ENCODE measurements around the gene FBH1.
A peak's percentile ranks its signal among the peaks of the same experiment; 100 is the strongest.
"Not testable (repeated sequence)": the region's sequence is repeated elsewhere in the genome, so short reads cannot be mapped to it uniquely, and the experiment has no call there.

Gene FBH1

DNA sequence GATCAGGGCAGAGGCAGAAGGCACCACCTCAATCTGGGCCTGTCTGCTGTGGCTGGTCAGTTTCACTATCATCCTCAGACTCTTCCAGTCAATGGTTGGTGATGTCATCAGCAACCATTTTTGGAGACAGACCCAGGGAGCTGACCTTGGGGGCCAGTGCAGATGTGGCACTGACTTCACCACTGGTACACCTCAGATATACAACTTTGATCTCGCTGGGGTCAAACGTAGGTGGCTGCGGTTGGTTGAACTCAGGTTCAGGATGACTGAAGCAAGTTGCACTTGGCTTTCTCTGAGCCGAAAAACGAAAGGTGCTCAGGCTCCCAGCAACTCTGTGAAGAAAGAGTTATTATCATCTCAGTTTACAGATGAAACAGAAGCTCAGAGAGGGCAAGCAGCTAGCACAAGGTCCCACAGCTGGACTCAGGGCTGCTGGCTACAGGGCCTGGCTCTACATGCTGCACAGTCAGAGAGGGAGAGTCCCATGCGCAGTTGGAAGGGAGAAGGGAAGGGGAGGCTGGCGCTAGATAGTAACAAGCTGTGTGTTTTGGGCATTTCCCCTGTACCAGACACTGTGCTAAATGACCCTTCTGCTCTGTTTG, 27.6 kb upstream of the FBH1 start:
- H3K4me3 ChIP-seq (ENCODE audit: low read depth, low read length), result no peak overlapping the region
- no peak for TF ChIP-seq POLR2A (IDR thresholded peaks at IDR 0.05; ENCODE audit: extremely low read depth, insufficient read length)
- TF ChIP-seq MYC (IDR thresholded peaks at IDR 0.05; ENCODE audit: low read depth, low read length), result no peak
- TF ChIP-seq, protein P1, sequence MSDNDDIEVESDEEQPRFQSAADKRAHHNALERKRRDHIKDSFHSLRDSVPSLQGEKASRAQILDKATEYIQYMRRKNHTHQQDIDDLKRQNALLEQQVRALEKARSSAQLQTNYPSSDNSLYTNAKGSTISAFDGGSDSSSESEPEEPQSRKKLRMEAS (IDR thresholded peaks at IDR 0.05; ENCODE audit: low read depth, low read length), result no peak
- TF ChIP-seq, protein P2, sequence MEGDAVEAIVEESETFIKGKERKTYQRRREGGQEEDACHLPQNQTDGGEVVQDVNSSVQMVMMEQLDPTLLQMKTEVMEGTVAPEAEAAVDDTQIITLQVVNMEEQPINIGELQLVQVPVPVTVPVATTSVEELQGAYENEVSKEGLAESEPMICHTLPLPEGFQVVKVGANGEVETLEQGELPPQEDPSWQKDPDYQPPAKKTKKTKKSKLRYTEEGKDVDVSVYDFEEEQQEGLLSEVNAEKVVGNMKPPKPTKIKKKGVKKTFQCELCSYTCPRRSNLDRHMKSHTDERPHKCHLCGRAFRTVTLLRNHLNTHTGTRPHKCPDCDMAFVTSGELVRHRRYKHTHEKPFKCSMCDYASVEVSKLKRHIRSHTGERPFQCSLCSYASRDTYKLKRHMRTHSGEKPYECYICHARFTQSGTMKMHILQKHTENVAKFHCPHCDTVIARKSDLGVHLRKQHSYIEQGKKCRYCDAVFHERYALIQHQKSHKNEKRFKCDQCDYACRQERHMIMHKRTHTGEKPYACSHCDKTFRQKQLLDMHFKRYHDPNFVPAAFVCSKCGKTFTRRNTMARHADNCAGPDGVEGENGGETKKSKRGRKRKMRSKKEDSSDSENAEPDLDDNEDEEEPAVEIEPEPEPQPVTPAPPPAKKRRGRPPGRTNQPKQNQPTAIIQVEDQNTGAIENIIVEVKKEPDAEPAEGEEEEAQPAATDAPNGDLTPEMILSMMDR (IDR thresholded peaks at IDR 0.05; ENCODE audit: low read depth, low read length), result no peak
- DNase-seq (ENCODE audit: low read depth), result no peak

DNA sequence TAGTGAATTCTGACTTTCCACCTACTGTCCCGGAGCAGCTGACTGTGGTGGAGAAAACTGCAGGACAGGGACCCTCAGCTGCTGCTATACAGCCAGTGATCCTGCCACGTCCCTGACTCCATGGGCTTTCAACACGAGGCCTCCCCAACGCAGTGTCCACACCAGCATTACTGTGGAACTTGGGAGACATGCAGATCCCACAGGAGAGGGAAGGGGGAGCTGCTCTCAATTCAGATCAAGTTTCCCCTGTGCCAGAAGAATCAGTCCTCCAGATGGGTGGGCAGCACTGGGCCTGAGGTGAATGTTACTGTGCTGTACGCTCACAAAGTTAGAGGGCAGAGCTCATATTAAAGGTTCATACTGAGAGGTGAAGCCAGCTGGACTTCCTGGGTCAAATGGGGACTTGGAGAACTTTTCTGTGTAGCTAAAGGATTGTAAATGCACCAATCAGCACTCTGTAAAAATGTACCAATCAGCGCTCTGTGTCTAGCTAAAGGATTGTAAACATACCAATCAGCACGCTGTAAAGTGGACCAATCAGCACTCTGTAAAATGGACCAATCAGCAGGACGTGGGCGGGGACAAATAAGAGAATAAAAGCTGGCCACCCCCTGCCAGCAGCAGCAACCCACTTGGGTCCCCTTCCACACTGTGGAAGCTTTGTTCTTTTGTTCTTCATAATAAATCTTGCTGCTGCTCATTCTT, 26.9 kb upstream of the FBH1 start:
- not testable (repeated sequence) for DNase-seq (ENCODE audit: low read depth); H3K4me3 ChIP-seq (ENCODE audit: low read depth, low read length)

DNA sequence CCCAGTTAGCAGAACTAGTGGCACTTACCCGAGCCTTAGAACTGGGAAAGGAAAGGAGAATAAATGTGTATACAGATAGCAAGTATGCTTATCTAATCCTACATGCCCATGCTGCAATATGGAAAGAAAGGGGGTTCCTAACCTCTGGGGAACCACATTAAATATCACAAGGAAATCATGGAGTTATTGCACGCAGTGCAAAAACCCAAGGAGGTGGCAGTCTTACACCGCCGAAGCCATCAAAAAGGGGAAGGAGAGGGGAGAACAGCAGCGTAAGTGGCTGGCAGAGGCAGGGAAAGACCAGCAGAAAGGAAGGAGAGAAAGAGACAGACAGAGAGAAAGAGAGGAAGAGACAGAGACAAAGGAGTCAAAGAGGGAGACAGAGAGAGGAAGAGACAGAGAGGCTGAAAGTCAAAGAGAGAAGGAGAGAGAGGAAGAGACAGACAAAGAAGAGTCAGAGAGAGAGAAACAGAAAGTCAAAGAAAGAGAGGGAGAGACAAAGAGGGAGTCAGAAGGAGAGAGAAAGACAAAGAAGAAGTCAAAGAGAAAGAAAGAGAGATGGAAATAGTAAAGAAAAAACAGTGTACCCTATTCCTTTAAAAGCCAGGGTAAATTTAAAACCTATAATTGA, 23.5 kb upstream of the FBH1 start:
- peak overlapping the region; percentile 21 for H3K4me3 ChIP-seq (ENCODE audit: low read depth, low read length)
- peak; percentile 26 for DNase-seq (ENCODE audit: low read depth)

DNA sequence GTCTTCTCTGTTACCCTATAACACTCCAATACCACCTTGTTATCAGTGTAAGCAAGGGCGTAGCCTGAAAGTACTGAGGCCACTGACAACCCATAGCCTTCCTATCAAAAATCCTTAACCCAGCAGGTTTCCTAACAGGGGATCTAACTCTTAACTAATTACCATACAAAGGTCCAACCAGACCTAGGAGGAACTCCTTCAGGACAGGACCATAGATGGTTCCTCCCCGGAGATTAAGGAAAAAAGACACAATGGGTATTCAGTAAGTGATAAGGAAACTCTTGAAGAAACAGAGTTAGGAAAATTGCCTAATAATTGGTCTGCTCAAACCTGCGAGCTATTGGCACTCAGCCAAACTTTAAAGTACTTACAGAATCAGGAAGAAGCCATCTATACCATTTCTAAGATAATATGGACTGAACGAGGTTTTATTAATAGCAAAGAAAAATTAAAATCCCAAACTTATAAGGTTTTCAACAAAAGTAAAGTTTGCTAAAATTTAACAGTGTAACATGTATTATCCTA, 22.9 kb upstream of the FBH1 start:
- H3K4me3 ChIP-seq (ENCODE audit: low read depth, low read length), result not testable (repeated sequence)
- DNase-seq (ENCODE audit: low read depth), result peak; percentile 29

DNA sequence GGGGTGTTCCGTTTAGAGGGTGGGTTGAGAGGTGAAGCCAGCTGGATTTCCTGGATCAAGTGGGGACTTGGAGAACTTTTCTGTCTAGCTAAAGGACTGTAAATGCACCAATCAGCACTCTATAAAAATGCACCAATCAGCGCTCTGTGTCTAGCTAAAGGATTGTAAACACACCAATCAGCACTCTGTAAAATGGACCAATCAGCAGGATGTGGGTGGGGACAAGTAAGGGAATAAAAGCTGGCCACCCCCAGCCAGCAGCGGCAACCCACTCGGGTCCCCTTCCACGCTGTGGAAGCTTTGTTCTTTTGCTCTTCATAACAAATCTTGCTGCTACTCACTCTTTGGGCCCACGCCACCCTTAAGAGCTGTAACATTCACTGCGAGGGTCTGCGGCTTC, 21.7 kb upstream of the FBH1 start:
- H3K4me3 ChIP-seq (ENCODE audit: low read depth, low read length); DNase-seq (ENCODE audit: low read depth): not testable (repeated sequence)

DNA sequence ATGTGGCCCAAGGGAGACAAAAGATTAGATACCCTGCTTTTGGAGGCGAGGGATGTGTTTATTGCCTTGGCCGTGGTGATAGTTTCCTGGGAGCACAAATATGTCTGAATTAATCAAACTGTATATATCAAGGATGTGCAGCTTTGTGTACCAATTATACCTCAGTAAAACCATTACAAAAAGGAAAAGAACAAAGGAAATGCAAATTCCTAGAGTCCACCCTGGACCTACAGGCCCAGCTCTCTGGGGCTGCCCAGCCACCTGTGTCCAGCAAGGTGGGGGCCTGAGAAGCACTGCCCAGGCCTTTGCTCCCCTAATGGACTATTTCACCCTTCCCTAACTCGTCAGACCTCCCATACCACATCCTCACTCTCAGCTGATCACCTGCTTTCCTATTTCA, 20.9 kb upstream of the FBH1 start:
- H3K4me3 ChIP-seq (ENCODE audit: low read depth, low read length), result no peak overlapping the region
- DNase-seq (ENCODE audit: low read depth), result no peak
- TF ChIP-seq, protein P1 (IDR thresholded peaks at IDR 0.05; ENCODE audit: low read depth, low read length), result no peak
- TF ChIP-seq, protein P2 (IDR thresholded peaks at IDR 0.05; ENCODE audit: low read depth, low read length), result no peak
- no peak for TF ChIP-seq POLR2A (IDR thresholded peaks at IDR 0.05; ENCODE audit: extremely low read depth, insufficient read length)
- no peak for TF ChIP-seq MYC (IDR thresholded peaks at IDR 0.05; ENCODE audit: low read depth, low read length)

DNA sequence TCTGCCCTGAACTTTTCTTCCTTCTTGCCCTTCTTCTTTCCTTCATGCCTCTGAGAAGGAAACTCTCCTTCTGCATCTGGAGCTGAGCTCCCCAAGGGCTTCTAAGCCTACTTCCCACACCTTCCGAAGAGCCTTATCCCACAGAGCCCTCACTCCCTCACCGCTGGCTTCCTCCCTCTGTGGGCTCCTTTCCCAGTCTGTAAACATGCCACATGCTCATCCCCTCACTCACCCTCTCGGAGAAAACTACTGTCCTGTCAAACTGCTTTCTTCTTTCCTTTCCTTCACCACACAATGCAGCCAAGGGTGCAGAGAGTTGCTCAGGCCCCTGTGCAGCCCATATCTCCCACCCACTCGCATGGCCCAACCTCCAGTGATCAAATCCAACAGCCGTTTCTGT, 18.4 kb upstream of the FBH1 start:
- H3K4me3 ChIP-seq (ENCODE audit: low read depth, low read length), result no peak overlapping the region
- no peak for DNase-seq (ENCODE audit: low read depth)
- no peak for TF ChIP-seq MYC (IDR thresholded peaks at IDR 0.05; ENCODE audit: low read depth, low read length)
- TF ChIP-seq, protein P2 (IDR thresholded peaks at IDR 0.05; ENCODE audit: low read depth, low read length), result no peak
- TF ChIP-seq, protein P1 (IDR thresholded peaks at IDR 0.05; ENCODE audit: low read depth, low read length), result no peak
- no peak for TF ChIP-seq POLR2A (IDR thresholded peaks at IDR 0.05; ENCODE audit: extremely low read depth, insufficient read length)

DNA sequence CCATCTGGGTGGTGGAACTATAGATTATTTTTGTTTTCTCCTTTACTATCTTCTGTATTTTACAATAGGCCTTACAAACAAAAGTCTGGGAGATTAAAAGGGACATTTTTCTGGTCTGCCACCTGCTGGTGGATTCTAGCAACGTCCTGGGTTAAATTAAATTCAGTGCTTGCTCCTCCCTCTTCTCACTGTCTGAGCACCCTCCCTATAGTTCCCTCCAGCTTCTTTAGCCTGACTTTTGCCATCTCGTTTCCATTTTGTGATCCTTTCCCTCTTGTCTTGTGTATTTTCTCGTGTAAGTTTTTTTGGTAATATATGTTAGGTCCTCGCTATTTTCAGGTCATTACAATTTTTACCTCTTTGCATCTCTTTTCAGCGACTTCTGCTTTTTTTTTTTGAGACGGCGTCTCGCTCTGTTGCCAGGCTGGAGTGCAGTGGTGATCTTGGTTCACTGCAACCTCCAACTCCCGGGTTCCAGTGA, 16.5 kb upstream of the FBH1 start:
- TF ChIP-seq MYC (IDR thresholded peaks at IDR 0.05; ENCODE audit: low read depth, low read length) (no peak), POLR2A (IDR thresholded peaks at IDR 0.05; ENCODE audit: extremely low read depth, insufficient read length) (no peak)
- TF ChIP-seq, protein P2 (IDR thresholded peaks at IDR 0.05; ENCODE audit: low read depth, low read length), result peak; percentile 46
- TF ChIP-seq, protein P1 (IDR thresholded peaks at IDR 0.05; ENCODE audit: low read depth, low read length), result no peak
- peak; percentile 68 for DNase-seq (ENCODE audit: low read depth)
- no peak overlapping the region for H3K4me3 ChIP-seq (ENCODE audit: low read depth, low read length)

All from NB4 (cell line).